ENCODE measurements around the gene C19orf85.

C19orf85 gene

DNA sequence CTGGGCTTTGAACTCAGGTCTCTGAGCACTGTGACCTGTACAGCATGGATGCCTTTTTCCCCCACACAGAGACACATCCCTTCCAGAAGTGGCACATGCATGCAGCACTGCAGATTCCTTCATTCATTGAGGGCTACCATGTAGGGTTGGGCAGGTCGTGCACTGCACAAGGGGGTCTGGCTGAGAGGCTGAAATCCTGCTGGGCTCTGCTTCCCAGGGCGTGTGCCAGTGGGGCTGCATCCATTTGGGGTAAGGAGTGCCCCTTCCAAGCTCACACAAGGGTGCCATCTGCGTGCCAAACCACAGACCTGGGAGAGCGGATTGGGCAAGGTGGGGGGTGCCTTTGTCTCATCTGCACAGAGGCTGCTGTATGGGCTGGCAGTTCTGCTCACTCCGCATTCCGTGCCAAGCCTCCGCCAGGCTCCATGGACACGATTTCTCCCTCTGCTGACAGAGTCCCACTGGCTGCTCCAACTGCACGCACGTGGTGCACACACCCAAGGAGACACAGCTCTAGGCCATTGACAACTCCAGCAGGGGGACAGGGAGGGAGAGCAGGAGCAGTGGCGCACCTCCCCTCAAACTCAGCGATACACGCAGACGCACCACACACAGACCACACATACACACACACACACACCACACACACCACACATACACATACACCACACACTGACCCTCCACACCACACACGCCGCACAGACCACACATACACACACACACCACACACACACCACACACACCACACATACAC lies 17.0 kb downstream of the C19orf85 start:
- no peaks in the 10 kb centered on the region for H3K4me1 ChIP-seq (ENCODE audit: control insufficient read depth in 2 of 2, insufficient read depth in 2 of 2, low read length in 2 of 2)
- no peaks in the 10 kb centered on the region for H3K36me3 ChIP-seq (ENCODE audit: control insufficient read depth in 2 of 2, insufficient read depth in 2 of 2, low read length in 2 of 2)
- H3K27me3 ChIP-seq (ENCODE audit: control insufficient read depth in 2 of 2, insufficient read depth in 2 of 2, low read length in 2 of 2): peaks cover 28 to 35% of the 10 kb centered on the region in 2 donors
- no peaks in the 10 kb centered on the region for H3K9me3 ChIP-seq (ENCODE audit: control insufficient read depth in 2 of 2, low read length in 2 of 2)
- H3K27ac ChIP-seq (ENCODE audit: low read depth in 2 of 2, low read length in 2 of 2): no peak overlapping the region
- no peak overlapping the region for H3K9ac ChIP-seq (ENCODE audit: low read depth in 1 of 2, low read length in 2 of 2)
- no peak overlapping the region for H3K4me3 ChIP-seq (ENCODE audit: low read length in 2 of 2)

DNA sequence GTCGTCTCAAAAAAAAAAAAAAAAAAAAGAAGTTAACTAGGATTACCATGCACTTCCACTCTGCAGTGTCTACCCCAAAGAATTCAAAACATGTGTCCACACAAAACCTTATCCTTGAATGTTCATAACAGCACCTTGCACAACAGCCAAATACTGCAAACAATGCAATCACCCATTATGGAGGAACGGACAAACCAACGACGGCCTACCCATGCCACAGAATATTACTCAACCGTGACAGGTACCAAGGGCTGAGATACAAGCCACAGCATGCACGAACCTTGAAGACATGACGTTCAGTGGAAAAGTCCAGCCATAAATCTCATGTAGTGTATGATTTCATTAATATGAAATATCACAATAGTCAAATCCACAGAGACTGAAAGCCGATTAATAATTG lies 18.5 kb downstream of the C19orf85 start:
- Histone ChIP-seq H3K27me3 (ENCODE audit: control insufficient read depth in 2 of 2, insufficient read depth in 2 of 2, low read length in 2 of 2) (peaks cover 26 to 37% of the 10 kb centered on the region in 2 donors), H3K27ac (ENCODE audit: low read depth in 2 of 2, low read length in 2 of 2) (no peak overlapping the region), H3K36me3 (ENCODE audit: control insufficient read depth in 2 of 2, insufficient read depth in 2 of 2, low read length in 2 of 2) (no peaks in the 10 kb centered on the region), H3K4me1 (ENCODE audit: control insufficient read depth in 2 of 2, insufficient read depth in 2 of 2, low read length in 2 of 2) (peaks cover 0 to 2% of the 10 kb centered on the region in 2 donors), H3K9me3 (ENCODE audit: control insufficient read depth in 2 of 2, low read length in 2 of 2) (no peaks in the 10 kb centered on the region), H3K9ac (ENCODE audit: low read depth in 1 of 2, low read length in 2 of 2) (no peak overlapping the region), H3K4me3 (ENCODE audit: low read length in 2 of 2) (no peak overlapping the region)

DNA sequence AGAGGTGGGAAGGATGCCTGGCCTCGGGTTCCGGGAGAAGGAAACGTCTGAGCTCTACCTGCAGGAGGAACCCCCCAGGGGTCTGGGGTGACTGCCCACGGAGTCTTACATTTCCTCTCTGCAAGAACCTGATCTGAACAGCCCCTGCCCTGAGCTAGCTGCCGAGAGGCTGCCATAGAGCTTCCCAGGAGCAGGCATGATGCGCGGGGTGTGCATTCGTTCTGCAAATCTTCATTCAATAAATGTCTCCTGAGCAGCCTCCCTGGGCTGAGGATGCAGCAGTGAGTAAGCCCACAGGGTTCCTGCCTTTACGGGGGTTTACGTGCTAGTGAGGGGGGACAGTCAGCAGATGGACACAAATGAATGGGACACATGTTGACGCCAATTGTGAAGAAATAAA lies 19.9 kb downstream of the C19orf85 start:
- Histone ChIP-seq H3K36me3 (ENCODE audit: control insufficient read depth in 2 of 2, insufficient read depth in 2 of 2, low read length in 2 of 2) (no peaks in the 10 kb centered on the region), H3K9ac (ENCODE audit: low read depth in 1 of 2, low read length in 2 of 2) (no peak overlapping the region), H3K27ac (ENCODE audit: low read depth in 2 of 2, low read length in 2 of 2) (no peak overlapping the region), H3K4me1 (ENCODE audit: control insufficient read depth in 2 of 2, insufficient read depth in 2 of 2, low read length in 2 of 2) (peaks cover 0 to 2% of the 10 kb centered on the region in 2 donors), H3K4me3 (ENCODE audit: low read length in 2 of 2) (no peak overlapping the region), H3K9me3 (ENCODE audit: control insufficient read depth in 2 of 2, low read length in 2 of 2) (no peaks in the 10 kb centered on the region), H3K27me3 (ENCODE audit: control insufficient read depth in 2 of 2, insufficient read depth in 2 of 2, low read length in 2 of 2) (peaks cover 32 to 44% of the 10 kb centered on the region in 2 donors)

GRCh38 chr19:55443824-55444480 lies 20.6 kb downstream of the C19orf85 start:
- peaks cover 35 to 45% of the 10 kb centered on the region in 2 donors for H3K27me3 ChIP-seq (ENCODE audit: control insufficient read depth in 2 of 2, insufficient read depth in 2 of 2, low read length in 2 of 2)
- no peak overlapping the region for H3K9ac ChIP-seq (ENCODE audit: low read depth in 1 of 2, low read length in 2 of 2)
- no peak overlapping the region for H3K4me3 ChIP-seq (ENCODE audit: low read length in 2 of 2)
- H3K9me3 ChIP-seq (ENCODE audit: control insufficient read depth in 2 of 2, low read length in 2 of 2): no peaks in the 10 kb centered on the region
- H3K27ac ChIP-seq (ENCODE audit: low read depth in 2 of 2, low read length in 2 of 2): no peak overlapping the region
- peaks cover 0 to 2% of the 10 kb centered on the region in 2 donors for H3K4me1 ChIP-seq (ENCODE audit: control insufficient read depth in 2 of 2, insufficient read depth in 2 of 2, low read length in 2 of 2)
- no peaks in the 10 kb centered on the region for H3K36me3 ChIP-seq (ENCODE audit: control insufficient read depth in 2 of 2, insufficient read depth in 2 of 2, low read length in 2 of 2)

DNA sequence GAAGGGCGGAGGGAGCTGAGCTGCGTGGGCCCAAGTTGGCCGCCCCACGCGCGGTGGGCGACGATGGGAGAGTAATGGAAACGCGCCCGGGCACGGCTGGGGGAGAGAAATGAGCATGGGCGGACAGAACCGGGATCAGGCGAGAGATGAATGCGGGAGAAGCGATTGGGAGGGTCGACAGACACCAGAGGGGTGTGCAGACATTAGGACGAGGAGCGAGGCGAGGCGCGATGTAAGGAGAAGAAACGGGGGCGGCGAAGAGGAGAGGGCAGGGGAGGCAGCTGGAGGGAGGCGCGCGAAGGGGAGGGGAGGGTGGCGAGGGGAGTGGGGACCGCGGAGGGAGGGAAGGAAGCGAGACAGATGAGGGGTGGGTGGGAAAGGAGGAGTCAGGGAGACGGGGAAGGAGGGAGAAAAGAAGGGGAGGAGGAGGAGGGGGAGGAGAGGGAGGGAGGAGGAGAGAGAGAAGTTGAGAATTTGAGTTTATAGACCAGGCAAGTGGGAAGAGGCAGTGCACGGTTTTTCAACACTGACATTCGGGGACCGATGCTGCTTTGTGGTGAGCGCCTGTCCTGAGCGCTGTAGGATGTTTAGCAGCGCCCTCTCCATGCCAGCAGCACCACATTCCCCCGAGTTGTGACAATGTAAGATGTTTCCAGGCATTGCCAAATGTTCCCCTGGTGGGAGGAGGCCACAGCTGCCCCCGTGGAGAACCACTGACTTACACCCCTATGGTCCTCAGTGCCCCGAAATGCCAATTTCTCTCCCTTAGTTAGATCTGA lies 21.3 kb downstream of the C19orf85 start, which contains the start of gene SHISA7:
TSS of gene SHISA7 (minus strand) at position 256 of the 779 bp plus-strand sequence. CDS start 437 bp downstream, outside the sequence.
- Histone ChIP-seq H3K27ac (ENCODE audit: low read depth in 2 of 2, low read length in 2 of 2) (no peak within 1 kb of the TSS), H3K27me3 (ENCODE audit: control insufficient read depth in 2 of 2, insufficient read depth in 2 of 2, low read length in 2 of 2) (peaks cover 39 to 49% of the 10 kb centered on the region in 2 donors), H3K4me3 (ENCODE audit: low read length in 2 of 2) (no peak within 1 kb of the TSS), H3K9ac (ENCODE audit: low read depth in 1 of 2, low read length in 2 of 2) (no peak within 1 kb of the TSS), H3K4me1 (ENCODE audit: control insufficient read depth in 2 of 2, insufficient read depth in 2 of 2, low read length in 2 of 2) (peaks cover 0 to 2% of the 10 kb centered on the region in 2 donors), H3K9me3 (ENCODE audit: control insufficient read depth in 2 of 2, low read length in 2 of 2) (no peaks in the 10 kb centered on the region), H3K36me3 (ENCODE audit: control insufficient read depth in 2 of 2, insufficient read depth in 2 of 2, low read length in 2 of 2) (no peaks in the 10 kb centered on the region)

DNA sequence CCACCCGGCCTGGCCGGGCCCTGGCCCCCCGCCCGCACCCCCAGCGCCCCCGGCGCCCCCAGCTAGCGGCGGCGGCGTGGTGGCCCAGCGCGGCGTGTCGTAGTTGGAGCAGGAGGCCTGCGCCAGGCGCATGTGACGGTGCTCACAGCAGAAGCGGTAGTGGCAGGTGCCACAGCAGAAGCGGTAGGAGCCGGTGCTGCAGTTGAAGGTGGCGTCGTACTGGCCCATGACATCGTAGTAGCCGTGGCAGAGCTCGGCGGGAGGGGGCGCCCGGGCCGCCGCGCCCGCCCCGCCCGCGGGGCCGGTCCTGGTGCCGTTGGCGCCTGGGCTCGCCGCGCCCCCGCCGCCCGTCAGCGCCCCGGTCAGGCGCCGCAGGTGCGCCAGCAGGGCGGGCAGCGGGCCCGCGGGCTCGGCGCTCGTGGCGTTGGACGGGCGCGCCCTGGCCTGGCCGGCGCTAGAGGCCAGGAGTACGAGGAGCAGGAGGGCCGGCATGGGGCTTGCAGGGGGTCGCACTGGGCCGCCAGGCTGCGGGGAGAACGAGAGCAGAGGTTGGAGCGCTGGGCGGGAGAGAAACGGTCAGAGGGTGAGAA lies 22.1 kb downstream of the C19orf85 start:
- Histone ChIP-seq H3K36me3 (ENCODE audit: control insufficient read depth in 2 of 2, insufficient read depth in 2 of 2, low read length in 2 of 2) (no peaks in the 10 kb centered on the region), H3K9me3 (ENCODE audit: control insufficient read depth in 2 of 2, low read length in 2 of 2) (no peaks in the 10 kb centered on the region), H3K27ac (ENCODE audit: low read depth in 2 of 2, low read length in 2 of 2) (no peak overlapping the region), H3K4me1 (ENCODE audit: control insufficient read depth in 2 of 2, insufficient read depth in 2 of 2, low read length in 2 of 2) (peaks cover 0 to 2% of the 10 kb centered on the region in 2 donors), H3K4me3 (ENCODE audit: low read length in 2 of 2) (no peak overlapping the region), H3K9ac (ENCODE audit: low read depth in 1 of 2, low read length in 2 of 2) (no peak overlapping the region), H3K27me3 (ENCODE audit: control insufficient read depth in 2 of 2, insufficient read depth in 2 of 2, low read length in 2 of 2) (peaks cover 36 to 52% of the 10 kb centered on the region in 2 donors)

DNA sequence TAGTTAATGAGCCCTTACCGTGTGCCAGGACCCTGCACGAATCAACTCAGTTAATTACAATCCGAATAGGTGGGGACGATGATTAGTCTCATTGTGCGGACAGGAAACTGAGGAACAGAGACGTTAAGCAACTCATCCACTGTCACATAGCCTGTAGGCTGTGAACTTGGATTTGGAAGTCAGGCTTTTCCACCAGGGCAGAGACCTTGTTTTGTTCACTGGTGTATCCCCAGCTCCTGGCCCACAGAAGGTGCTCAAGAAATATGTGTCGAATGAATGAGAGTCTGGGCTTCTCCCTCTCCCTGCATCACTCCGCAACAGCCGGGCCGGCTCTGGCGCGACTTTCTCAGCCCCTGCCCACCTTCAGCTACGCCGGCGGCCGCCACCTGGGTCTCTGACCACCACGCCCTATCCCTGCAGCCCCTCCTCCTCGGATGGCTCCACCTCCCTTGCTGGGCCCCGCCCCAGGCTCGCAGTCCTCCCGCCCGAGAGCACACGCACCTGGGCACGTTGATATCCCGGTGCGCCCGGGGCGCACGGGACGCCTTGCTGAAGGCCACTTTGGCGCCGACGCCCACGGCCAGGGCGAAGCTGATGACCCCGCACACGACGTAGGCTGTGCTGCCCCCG lies 22.7 kb downstream of the C19orf85 start:
- Histone ChIP-seq H3K27me3 (ENCODE audit: control insufficient read depth in 2 of 2, insufficient read depth in 2 of 2, low read length in 2 of 2) (peaks cover 36 to 54% of the 10 kb centered on the region in 2 donors), H3K36me3 (ENCODE audit: control insufficient read depth in 2 of 2, insufficient read depth in 2 of 2, low read length in 2 of 2) (no peaks in the 10 kb centered on the region), H3K27ac (ENCODE audit: low read depth in 2 of 2, low read length in 2 of 2) (no peak overlapping the region), H3K4me3 (ENCODE audit: low read length in 2 of 2) (no peak overlapping the region), H3K4me1 (ENCODE audit: control insufficient read depth in 2 of 2, insufficient read depth in 2 of 2, low read length in 2 of 2) (peaks cover 0 to 2% of the 10 kb centered on the region in 2 donors), H3K9ac (ENCODE audit: low read depth in 1 of 2, low read length in 2 of 2) (no peak overlapping the region), H3K9me3 (ENCODE audit: control insufficient read depth in 2 of 2, low read length in 2 of 2) (no peaks in the 10 kb centered on the region)

DNA sequence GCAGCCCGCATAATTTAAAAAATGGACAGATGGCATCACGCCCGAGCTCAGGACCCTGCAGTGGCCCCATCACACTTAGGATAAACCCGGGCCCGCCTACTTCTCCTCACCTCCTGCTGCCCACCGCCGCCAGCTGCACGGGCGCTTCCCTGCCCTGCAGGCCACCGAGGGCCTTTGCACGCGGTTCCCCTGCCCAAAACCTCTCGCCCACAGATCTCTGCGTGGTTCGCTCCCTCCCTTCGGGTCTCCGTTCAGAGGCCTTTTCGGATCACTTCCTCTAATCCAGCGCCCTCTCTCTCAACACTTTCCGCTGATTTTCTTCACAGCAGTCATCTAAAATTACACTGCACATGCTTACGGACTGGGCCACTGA lies 23.2 kb downstream of the C19orf85 start:
- Histone ChIP-seq H3K36me3 (ENCODE audit: control insufficient read depth in 2 of 2, insufficient read depth in 2 of 2, low read length in 2 of 2) (no peaks in the 10 kb centered on the region), H3K27me3 (ENCODE audit: control insufficient read depth in 2 of 2, insufficient read depth in 2 of 2, low read length in 2 of 2) (peaks cover 36 to 54% of the 10 kb centered on the region in 2 donors), H3K4me3 (ENCODE audit: low read length in 2 of 2) (no peak overlapping the region), H3K9me3 (ENCODE audit: control insufficient read depth in 2 of 2, low read length in 2 of 2) (no peaks in the 10 kb centered on the region), H3K9ac (ENCODE audit: low read depth in 1 of 2, low read length in 2 of 2) (no peak overlapping the region), H3K4me1 (ENCODE audit: control insufficient read depth in 2 of 2, insufficient read depth in 2 of 2, low read length in 2 of 2) (peaks cover 0 to 2% of the 10 kb centered on the region in 2 donors), H3K27ac (ENCODE audit: low read depth in 2 of 2, low read length in 2 of 2) (no peak overlapping the region)

- Histone ChIP-seq H3K36me3 (ENCODE audit: control insufficient read depth in 2 of 2, insufficient read depth in 2 of 2, low read length in 2 of 2) (no peaks in the 10 kb centered on the region), H3K9me3 (ENCODE audit: control insufficient read depth in 2 of 2, low read length in 2 of 2) (no peaks in the 10 kb centered on the region), H3K27ac (ENCODE audit: low read depth in 2 of 2, low read length in 2 of 2) (no peak overlapping the region), H3K9ac (ENCODE audit: low read depth in 1 of 2, low read length in 2 of 2) (no peak overlapping the region), H3K4me1 (ENCODE audit: control insufficient read depth in 2 of 2, insufficient read depth in 2 of 2, low read length in 2 of 2) (peaks cover 0 to 2% of the 10 kb centered on the region in 2 donors), H3K4me3 (ENCODE audit: low read length in 2 of 2) (no peak overlapping the region), H3K27me3 (ENCODE audit: control insufficient read depth in 2 of 2, insufficient read depth in 2 of 2, low read length in 2 of 2) (peaks cover 36 to 54% of the 10 kb centered on the region in 2 donors)
Observed at GRCh38 chr19:55440411-55441105, 24.0 kb downstream of the C19orf85 start.

All from mucosa of rectum (tissue), 2 donors.